Mesothelial cell of epicardium (in vitro differentiated cells): ENCODE data around the gene DNAAF1. TPM values are rescaled to one million over a fixed set of nuclear protein-coding genes. Genes with fewer than 3 reads are reported as not detected.

ENCODE experiments used
- DNase-seq, 2 experiments: peaks; one replicate each; pipeline ENCODE4 v3.0.0; 2021; ENCODE audit warnings: low spot score in 2 of 2; ENCODE audit not compliant: unreplicated experiment in 2 of 2
- H3K27ac Mint-ChIP-seq: 2 replicates; pipeline ENCODE4 v1.8.0; 2021; ENCODE audit warnings: mixed read lengths
- H3K27me3 Mint-ChIP-seq: 2 replicates; pipeline ENCODE4 v1.8.0; 2021; ENCODE audit warnings: low read depth, mixed read lengths
- H3K36me3 Mint-ChIP-seq: 2 replicates; pipeline ENCODE4 v1.8.0; 2021; ENCODE audit warnings: mixed read lengths
- H3K4me1 Mint-ChIP-seq: 2 replicates; pipeline ENCODE4 v1.8.0; 2021; ENCODE audit warnings: mixed read lengths
- H3K4me3 Mint-ChIP-seq: 2 replicates; pipeline ENCODE4 v1.8.0; 2021; ENCODE audit warnings: mild to moderate bottlenecking, moderate library complexity, mixed read lengths
- H3K9me3 Mint-ChIP-seq: 2 replicates; pipeline ENCODE4 v1.8.0; 2021; ENCODE audit warnings: mixed read lengths
- total RNA-seq: library from RNA; stranded (reverse); gene quantifications from 3 replicates; pipeline ENCODE4 v1.2.1, GENCODE V29; 2021
- TF ChIP-seq, protein P1 (sequence below): fragments of 200-600 bp; sonication (generic); IDR thresholded peaks from one replicate; pipeline ENCODE4 v1.5.0; 2021; ENCODE audit warnings: antibody characterized with exemption; ENCODE audit not compliant: unreplicated experiment

The DNAAF1 gene
- total RNA-seq, 1 donor from 2014 or later = 0.47 TPM

DNA sequence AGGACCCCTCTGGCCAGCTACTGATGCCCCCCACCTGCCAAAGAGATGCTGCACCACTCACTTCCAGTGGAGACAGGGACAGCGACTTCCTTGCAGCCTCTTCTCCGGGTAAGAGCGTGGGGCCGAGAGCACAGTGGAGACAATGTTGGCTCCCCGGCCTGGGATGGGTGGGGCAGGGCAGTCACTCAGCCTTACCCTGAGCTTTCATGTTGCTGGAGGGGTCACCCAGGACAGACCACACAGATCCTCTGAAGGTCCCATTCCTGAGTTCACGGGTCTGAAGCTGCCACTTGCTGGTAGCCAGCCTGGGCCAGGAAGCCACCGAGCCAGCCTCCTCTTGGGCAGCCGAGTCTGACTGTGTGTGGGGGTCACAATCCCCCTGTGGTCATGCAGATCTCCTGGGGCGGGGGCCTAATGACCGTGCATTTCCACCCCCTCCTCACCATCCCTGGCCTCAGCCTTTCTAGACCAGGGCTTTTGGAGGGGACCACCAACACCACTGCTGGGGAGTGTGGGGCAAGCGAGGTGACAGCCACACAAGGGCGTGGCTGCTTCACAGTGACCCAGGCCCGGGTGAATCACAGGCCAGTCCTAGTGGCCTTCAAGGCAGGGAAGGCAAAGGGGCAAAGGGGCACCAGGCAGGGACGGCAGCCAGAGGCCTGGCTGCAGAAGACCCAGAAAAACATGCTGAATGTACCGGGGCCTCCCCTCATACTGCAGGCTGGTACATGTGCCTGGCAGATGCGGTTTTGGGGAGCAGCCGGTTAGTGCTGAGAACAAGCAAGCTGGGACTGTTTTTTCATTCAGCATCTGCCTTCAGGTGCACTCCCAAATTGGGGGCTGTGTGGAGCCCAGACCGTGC is 31.3 kb downstream of the DNAAF1 start:
- no peak for DNase-seq

GRCh38 chr16:84177741-84178073 is 32.6 kb downstream of the DNAAF1 start:
- peak overlapping the region; percentile 77 for H3K27ac Mint-ChIP-seq
- no peaks in the 10 kb centered on the region for H3K9me3 Mint-ChIP-seq
- no peaks in the 10 kb centered on the region for H3K27me3 Mint-ChIP-seq
- TF ChIP-seq, protein P1, sequence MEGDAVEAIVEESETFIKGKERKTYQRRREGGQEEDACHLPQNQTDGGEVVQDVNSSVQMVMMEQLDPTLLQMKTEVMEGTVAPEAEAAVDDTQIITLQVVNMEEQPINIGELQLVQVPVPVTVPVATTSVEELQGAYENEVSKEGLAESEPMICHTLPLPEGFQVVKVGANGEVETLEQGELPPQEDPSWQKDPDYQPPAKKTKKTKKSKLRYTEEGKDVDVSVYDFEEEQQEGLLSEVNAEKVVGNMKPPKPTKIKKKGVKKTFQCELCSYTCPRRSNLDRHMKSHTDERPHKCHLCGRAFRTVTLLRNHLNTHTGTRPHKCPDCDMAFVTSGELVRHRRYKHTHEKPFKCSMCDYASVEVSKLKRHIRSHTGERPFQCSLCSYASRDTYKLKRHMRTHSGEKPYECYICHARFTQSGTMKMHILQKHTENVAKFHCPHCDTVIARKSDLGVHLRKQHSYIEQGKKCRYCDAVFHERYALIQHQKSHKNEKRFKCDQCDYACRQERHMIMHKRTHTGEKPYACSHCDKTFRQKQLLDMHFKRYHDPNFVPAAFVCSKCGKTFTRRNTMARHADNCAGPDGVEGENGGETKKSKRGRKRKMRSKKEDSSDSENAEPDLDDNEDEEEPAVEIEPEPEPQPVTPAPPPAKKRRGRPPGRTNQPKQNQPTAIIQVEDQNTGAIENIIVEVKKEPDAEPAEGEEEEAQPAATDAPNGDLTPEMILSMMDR = no peak
- H3K36me3 Mint-ChIP-seq = peaks cover 4% of the 10 kb centered on the region
- no peak overlapping the region for H3K4me3 Mint-ChIP-seq
- no peak for DNase-seq
- peaks cover 16% of the 10 kb centered on the region for H3K4me1 Mint-ChIP-seq

More for the DNA sequence above, 31.3 kb downstream of the DNAAF1 start:
- Mint-ChIP-seq H3K4me3 (no peak overlapping the region), H3K9me3 (no peaks in the 10 kb centered on the region), H3K36me3 (no peaks in the 10 kb centered on the region), H3K27me3 (no peaks in the 10 kb centered on the region), H3K27ac (no peak overlapping the region), H3K4me1 (peaks cover 16% of the 10 kb centered on the region)
- TF ChIP-seq, protein P1 = no peak

DNA sequence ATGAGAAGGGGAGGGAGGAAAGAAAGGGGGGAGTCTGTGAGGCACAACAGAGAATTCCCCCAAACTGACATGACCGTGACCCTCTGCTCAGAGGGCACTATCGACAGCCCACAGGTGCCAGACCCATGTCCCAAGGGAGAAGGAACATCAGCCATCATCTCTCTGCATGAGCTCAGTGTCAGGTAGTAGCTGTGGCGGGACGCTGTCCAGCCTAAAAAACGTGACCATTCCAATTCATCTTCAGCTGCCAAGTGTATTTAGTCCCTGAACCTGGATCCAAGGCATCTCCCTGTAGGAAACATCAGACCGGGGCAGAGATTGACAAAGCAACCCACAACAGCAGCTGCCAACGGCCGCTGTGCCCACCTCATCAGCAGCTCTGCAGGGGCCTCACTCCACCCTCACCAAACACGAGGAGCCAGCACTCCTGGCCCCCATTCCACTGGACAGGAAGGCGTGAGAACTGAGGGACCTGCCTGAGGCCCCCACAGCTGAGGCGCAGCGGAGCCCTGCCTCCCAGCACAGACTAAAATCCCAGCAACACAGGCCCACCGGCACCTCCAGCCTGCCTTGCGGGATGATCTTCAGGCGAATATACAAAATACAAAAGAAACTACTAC is 33.1 kb downstream of the DNAAF1 start:
- TF ChIP-seq, protein P1 = no peak
- Mint-ChIP-seq H3K4me1 (peaks cover 16% of the 10 kb centered on the region), H3K27me3 (no peaks in the 10 kb centered on the region), H3K27ac (peak overlapping the region; percentile 77), H3K4me3 (no peak overlapping the region), H3K9me3 (no peaks in the 10 kb centered on the region), H3K36me3 (peaks cover 8% of the 10 kb centered on the region)
- no peak for DNase-seq

- no peak overlapping the region for H3K4me3 Mint-ChIP-seq
- H3K27me3 Mint-ChIP-seq = no peaks in the 10 kb centered on the region
- peaks cover 16% of the 10 kb centered on the region for H3K4me1 Mint-ChIP-seq
- DNase-seq = no peak
- TF ChIP-seq, protein P1 = no peak
- no peak overlapping the region for H3K27ac Mint-ChIP-seq
- H3K36me3 Mint-ChIP-seq = peaks cover 13% of the 10 kb centered on the region
- no peaks in the 10 kb centered on the region for H3K9me3 Mint-ChIP-seq
Observed at GRCh38 chr16:84178892-84179611, 33.9 kb downstream of the DNAAF1 start.

GRCh38 chr16:84179612-84180320 is 34.7 kb downstream of the DNAAF1 start:
- DNase-seq = no peak
- peaks cover 13% of the 10 kb centered on the region for H3K36me3 Mint-ChIP-seq
- TF ChIP-seq, protein P1 = no peak
- no peak overlapping the region for H3K27ac Mint-ChIP-seq
- no peaks in the 10 kb centered on the region for H3K9me3 Mint-ChIP-seq
- H3K27me3 Mint-ChIP-seq = no peaks in the 10 kb centered on the region
- H3K4me3 Mint-ChIP-seq = no peak overlapping the region
- peaks cover 16% of the 10 kb centered on the region for H3K4me1 Mint-ChIP-seq
